H1 (cell line): ENCODE measurements around the gene IGBP1. TPM values are rescaled to one million over a fixed set of nuclear protein-coding genes. Genes with fewer than 3 reads are reported as not detected.

ENCODE experiments used
- CTCF ChIA-PET: fragments of 300-600 bp; sonication (Branson Sonifier 250); formaldehyde crosslinking; loops from one replicate; lab custom pipeline; 2021; ENCODE audit not compliant: partially characterized antibody; lab: Charles Lee
- POLR2A ChIA-PET: fragments of 300-600 bp; sonication (Branson Sonifier 250); formaldehyde crosslinking; loops from one replicate; lab custom pipeline; 2021; ENCODE audit warnings: inconsistent platforms; ENCODE audit not compliant: partially characterized antibody; lab: Charles Lee
- DNase-seq, 2 experiments: peaks; one replicate each; pipeline versions ENCODE4 v3.0.0 to v3.0.0-alpha.2; 2010 to 2022; ENCODE audit warnings: low spot score in 2 of 2, low read depth in 1 of 2, mixed read lengths in 1 of 2
- FAIRE-seq: peaks from 2 replicates; lab custom pipeline; 2011; peaks lifted over from hg19 to GRCh38; lab: Jason Lieb, UNC
- H2AFZ ChIP-seq: 2 replicates; pipeline ENCODE4 v1.8.1; 2012; ENCODE audit warnings: low read length, inconsistent platforms
- H2AK5ac ChIP-seq: 2 replicates; pipeline ENCODE4 v1.6.1; 2013; ENCODE audit warnings: low read depth, low read length
- H2BK120ac ChIP-seq: replicated peaks from 2 replicates; pipeline ENCODE3; 2013; ENCODE audit warnings: low read depth, low read length, inconsistent platforms
- H2BK12ac ChIP-seq: 2 replicates; pipeline ENCODE4 v1.6.1; 2013; ENCODE audit warnings: low read depth, low read length
- H2BK15ac ChIP-seq: 2 replicates; pipeline ENCODE4 v1.6.1; 2013; ENCODE audit warnings: low read length
- H2BK20ac ChIP-seq: 2 replicates; pipeline ENCODE4 v1.6.1; 2013; ENCODE audit warnings: low read length
- H2BK5ac ChIP-seq: 2 replicates; pipeline ENCODE4 v1.6.1; 2013; ENCODE audit warnings: low read depth, low read length
- H3K14ac ChIP-seq: 2 replicates; pipeline ENCODE4 v1.6.1; 2013; ENCODE audit warnings: inconsistent platforms; ENCODE audit not compliant: insufficient read length
- H3K18ac ChIP-seq: 2 replicates; pipeline ENCODE4 v1.6.1; 2013; ENCODE audit warnings: low read length; ENCODE audit errors: extremely low read depth
- H3K23ac ChIP-seq: 2 replicates; pipeline ENCODE4 v1.6.1; 2013; ENCODE audit warnings: inconsistent platforms; ENCODE audit not compliant: insufficient read length
- H3K23me2 ChIP-seq: 2 replicates; pipeline ENCODE4 v1.6.1; 2013; ENCODE audit warnings: low read depth, low read length
- H3K27ac ChIP-seq: 2 replicates; pipeline ENCODE4 v1.6.1; 2011; ENCODE audit warnings: low read depth, low read length, inconsistent platforms
- H3K27me3 ChIP-seq, 4 experiments: replicated peaks in 1 of 4; 1 replicate in 1 of 4; 2 replicates in 3 of 4; pipeline versions ENCODE4 v1.6.1 to v1.8.1; 2011 to 2013; ENCODE audit warnings: low read length in 3 of 4, mild to moderate bottlenecking in 3 of 4, inconsistent platforms in 2 of 4, mixed read lengths in 2 of 4, moderate library complexity in 1 of 4; ENCODE audit not compliant: control insufficient read depth in 3 of 4, insufficient read depth in 3 of 4; ENCODE audit errors: extremely low read depth in 1 of 4
- H3K36me3 ChIP-seq, 4 experiments: 2 replicates each; pipeline versions ENCODE4 v1.6.1 to v1.8.1; 2011 to 2013; ENCODE audit warnings: mild to moderate bottlenecking in 4 of 4, low read length in 3 of 4, moderate library complexity in 2 of 4, control low read depth in 1 of 4, inconsistent platforms in 1 of 4; ENCODE audit not compliant: insufficient read depth in 4 of 4, control insufficient read depth in 2 of 4
- H3K4ac ChIP-seq: replicated peaks from 2 replicates; pipeline ENCODE3; 2013; ENCODE audit warnings: low read length, low read depth, mixed read lengths, inconsistent platforms; ENCODE audit not compliant: insufficient read length
- H3K4me1 ChIP-seq, 4 experiments: replicated peaks in 1 of 4; 1 replicate in 1 of 4; 2 replicates in 3 of 4; pipeline versions ENCODE4 v1.6.1 to v1.8.1; 2011 to 2013; ENCODE audit warnings: low read length in 3 of 4, inconsistent platforms in 2 of 4, mixed read lengths in 1 of 4; ENCODE audit not compliant: insufficient read depth in 4 of 4, control insufficient read depth in 3 of 4
- H3K4me2 ChIP-seq, 2 experiments: 2 replicates each; pipeline versions ENCODE4 v1.6.1 to v1.8.1; 2011 to 2013; ENCODE audit warnings: low read depth in 2 of 2, low read length in 2 of 2, control low read depth in 1 of 2, inconsistent platforms in 1 of 2, mild to moderate bottlenecking in 1 of 2; ENCODE audit not compliant: insufficient read depth in 1 of 2
- H3K4me3 ChIP-seq, 4 experiments: fragments of 200-600, 300-600 bp in 1 of 4; sonication (generic), shearing (Covaris generic), sonication (Bioruptor Twin) in 1 of 4; 2 replicates each; pipeline versions ENCODE4 v1.5.1 to v1.8.1; 2011 to 2016; ENCODE audit warnings: low read length in 4 of 4, low read depth in 3 of 4, control low read depth in 2 of 4, inconsistent platforms in 2 of 4, mild to moderate bottlenecking in 2 of 4, mixed read lengths in 1 of 4, moderate library complexity in 1 of 4; ENCODE audit not compliant: insufficient read depth in 2 of 4; ENCODE audit errors: extremely low read depth in 1 of 4
- H3K56ac ChIP-seq: replicated peaks from 2 replicates; pipeline ENCODE3; 2013; ENCODE audit warnings: low read depth, mild to moderate bottlenecking, mixed read lengths, low read length, inconsistent platforms; ENCODE audit not compliant: insufficient read length
- H3K79me1 ChIP-seq: 2 replicates; pipeline ENCODE4 v1.6.1; 2013; ENCODE audit warnings: low read depth, low read length, control low read depth
- H3K79me2 ChIP-seq, 2 experiments: 2 replicates each; pipeline versions ENCODE4 v1.6.1 to v1.8.1; 2012 to 2013; ENCODE audit warnings: low read length in 2 of 2, mild to moderate bottlenecking in 2 of 2, inconsistent platforms in 1 of 2; ENCODE audit not compliant: insufficient read depth in 2 of 2, control insufficient read depth in 1 of 2
- H3K9ac ChIP-seq, 4 experiments: replicated peaks in 1 of 4; 1 replicate in 1 of 4; 2 replicates in 3 of 4; pipeline versions ENCODE4 v1.6.1 to v1.8.1; 2011 to 2013; ENCODE audit warnings: low read depth in 3 of 4, low read length in 3 of 4, control low read depth in 2 of 4, mild to moderate bottlenecking in 2 of 4, moderate library complexity in 2 of 4, inconsistent platforms in 1 of 4; ENCODE audit errors: extremely low read depth in 1 of 4
- H3K9me3 ChIP-seq, 2 experiments: 2 replicates each; pipeline versions ENCODE4 v1.6.1 to v1.8.1; 2012 to 2013; ENCODE audit warnings: mild to moderate bottlenecking in 2 of 2, moderate library complexity in 2 of 2, control low read depth in 1 of 2, inconsistent platforms in 1 of 2, low read depth in 1 of 2, low read length in 1 of 2, mixed read lengths in 1 of 2; ENCODE audit not compliant: insufficient read depth in 2 of 2
- H4K20me1 ChIP-seq, 2 experiments: replicated peaks in 1 of 2; 2 replicates each; pipeline versions ENCODE3 to v1.8.1; 2011 to 2013; ENCODE audit warnings: inconsistent platforms in 2 of 2, low read length in 2 of 2, mild to moderate bottlenecking in 1 of 2; ENCODE audit not compliant: insufficient read depth in 2 of 2, control insufficient read depth in 1 of 2
- H4K5ac ChIP-seq: 2 replicates; pipeline ENCODE4 v1.6.1; 2013; ENCODE audit warnings: low read length, low read depth, mixed read lengths, inconsistent platforms; ENCODE audit not compliant: insufficient read length
- H4K8ac ChIP-seq: 2 replicates; pipeline ENCODE4 v1.8.0; 2013; ENCODE audit warnings: mild to moderate bottlenecking, moderate library complexity, low read length, inconsistent platforms; ENCODE audit not compliant: insufficient read depth; ENCODE audit errors: extremely low read depth
- H4K91ac ChIP-seq: replicated peaks from 2 replicates; pipeline ENCODE3; 2013; ENCODE audit warnings: low read length, mixed read lengths, inconsistent platforms; ENCODE audit not compliant: insufficient read length
- ASH2L ChIP-seq: fragments of 200-600, 300-600 bp; sonication (generic); IDR thresholded peaks from one replicate; pipeline ENCODE4 v1.7.1; 2017; ENCODE audit warnings: low read length
- CHD1 ChIP-seq: IDR thresholded peaks from 2 replicates; pipeline ENCODE4 v1.6.1; 2012; ENCODE audit warnings: low read depth, low read length, improper control_type of control experiment
- RAD21 ChIP-seq, 2 experiments: IDR thresholded peaks in 1 of 2; conservative IDR thresholded peaks in 1 of 2; 2 replicates each; pipeline ENCODE4 v1.6.1; 2011; ENCODE audit warnings: low read depth in 2 of 2, low read length in 2 of 2, improper control_type of control experiment in 1 of 2, inconsistent platforms in 1 of 2, mild to moderate bottlenecking in 1 of 2, moderate library complexity in 1 of 2
- SAP30 ChIP-seq: fragments of 300-600 bp; sonication (generic); IDR thresholded peaks from 2 replicates; pipeline ENCODE4 v1.7.1; 2012; ENCODE audit warnings: low read length, moderate library complexity, mild to moderate bottlenecking, inconsistent platforms; ENCODE audit not compliant: insufficient read depth, insufficient replicate concordance
- SIN3A ChIP-seq, 2 experiments: IDR thresholded peaks in 1 of 2; conservative IDR thresholded peaks in 1 of 2; 2 replicates each; pipeline ENCODE4 v1.6.1; 2011 to 2012; ENCODE audit warnings: low read length in 2 of 2, improper control_type of control experiment in 1 of 2, low read depth in 1 of 2, mild to moderate bottlenecking in 1 of 2
- TAF7 ChIP-seq: optimal IDR thresholded peaks from 2 replicates; pipeline ENCODE3; 2011; ENCODE audit warnings: low read depth, mild to moderate bottlenecking, inconsistent platforms, low read length, moderate library complexity, borderline replicate concordance
- WGBS, 2 experiments: shearing (Covaris generic) in 1 of 2; methylation state at CpG; one replicate each; pipeline versions ENCODE4 v1.1.6 to v1.1.7; 2013 to 2015; ENCODE audit warnings: low lambda C conversion rate in 2 of 2, mixed read lengths in 2 of 2, inconsistent platforms in 1 of 2, low coverage in 1 of 2, missing lambda C conversion rate in 1 of 2; ENCODE audit not compliant: insufficient replicate concordance in 2 of 2, insufficient coverage in 1 of 2, insufficient read length in 1 of 2; ENCODE audit errors: extremely low coverage in 1 of 2, missing lambda C conversion rate in 1 of 2; 5-methylcytosine and 5-hydroxymethylcytosine counted together
- polyA plus RNA-seq, 7 experiments: library from polyadenylated mRNA; depleted of rRNA in 3 of 7; stranded (reverse) in 5 of 7; unstranded in 2 of 7; fragments of >200 nt in 5 of 7; fragments of 200-250 nt in 2 of 7; gene quantifications; 1 replicate in 5 of 7; 2 replicates in 1 of 7; 4 replicates in 1 of 7; pipeline versions ENCODE4 v1.2.1 to v1.2.3, GENCODE V29; 2011 to 2013; ENCODE audit warnings: missing spikeins in 2 of 7, mixed read lengths in 2 of 7
- total RNA-seq: library from RNA; stranded (reverse); fragmentation: NEBNext Ultra II Directional; extraction: Animal tissue kit (Norgen Biotek cat#: 25700); gene quantifications from 2 replicates; pipeline ENCODE4 v1.2.1, GENCODE V29; 2021
- TF ChIP-seq, protein P1 (sequence below), 3 experiments: IDR thresholded peaks; 1 replicate in 2 of 3; 2 replicates in 1 of 3; pipeline versions ENCODE4 v1.5.1 to v1.6.1; 2011; ENCODE audit warnings: low read length in 3 of 3, mild to moderate bottlenecking in 3 of 3, inconsistent platforms in 2 of 3, low read depth in 1 of 3, moderate library complexity in 1 of 3; ENCODE audit not compliant: insufficient read depth in 1 of 3; ENCODE audit errors: control extremely low read depth in 1 of 3
- TF ChIP-seq, protein P2 (sequence below): IDR thresholded peaks from 2 replicates; pipeline ENCODE4 v1.6.1; 2012; ENCODE audit warnings: inconsistent platforms

The IGBP1 gene
- total and polyA plus RNA-seq, 2 of the 8 experiments (the other 6 are each of a cell fraction or from before 2014, with no cell fraction given): 41.3 to 45.4 TPM

DNA sequence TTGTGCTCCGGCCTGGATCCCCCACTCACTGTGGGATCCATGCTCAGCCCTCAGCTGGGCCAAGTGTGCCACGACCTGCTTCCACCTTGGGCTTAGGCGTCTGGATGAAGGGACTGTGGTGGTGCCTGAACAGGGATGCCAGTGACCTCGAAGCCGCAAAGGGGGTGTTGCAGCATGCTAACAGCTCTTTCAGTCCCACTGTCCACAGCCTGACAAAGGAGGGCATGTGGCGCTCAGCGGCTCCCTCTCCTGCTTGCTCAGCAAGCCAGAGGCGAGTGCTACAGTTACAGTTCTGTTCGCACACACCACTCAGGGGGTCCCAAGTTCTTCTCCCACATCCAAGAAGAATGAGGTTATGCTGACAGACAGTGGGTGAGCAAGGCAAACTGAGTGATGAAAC lies 5.2 kb upstream of the IGBP1 start:
- CTCF ChIA-PET: interaction anchor here (0.8 to 2.1 kb wide), 3 partner anchors 94 to 611 kb away, joined by 3 to 10 read pairs (median 3); no protein-coding TSS in a partner anchor
- H2AFZ ChIP-seq: peak overlapping the region; percentile 88
- TF ChIP-seq, protein P1, sequence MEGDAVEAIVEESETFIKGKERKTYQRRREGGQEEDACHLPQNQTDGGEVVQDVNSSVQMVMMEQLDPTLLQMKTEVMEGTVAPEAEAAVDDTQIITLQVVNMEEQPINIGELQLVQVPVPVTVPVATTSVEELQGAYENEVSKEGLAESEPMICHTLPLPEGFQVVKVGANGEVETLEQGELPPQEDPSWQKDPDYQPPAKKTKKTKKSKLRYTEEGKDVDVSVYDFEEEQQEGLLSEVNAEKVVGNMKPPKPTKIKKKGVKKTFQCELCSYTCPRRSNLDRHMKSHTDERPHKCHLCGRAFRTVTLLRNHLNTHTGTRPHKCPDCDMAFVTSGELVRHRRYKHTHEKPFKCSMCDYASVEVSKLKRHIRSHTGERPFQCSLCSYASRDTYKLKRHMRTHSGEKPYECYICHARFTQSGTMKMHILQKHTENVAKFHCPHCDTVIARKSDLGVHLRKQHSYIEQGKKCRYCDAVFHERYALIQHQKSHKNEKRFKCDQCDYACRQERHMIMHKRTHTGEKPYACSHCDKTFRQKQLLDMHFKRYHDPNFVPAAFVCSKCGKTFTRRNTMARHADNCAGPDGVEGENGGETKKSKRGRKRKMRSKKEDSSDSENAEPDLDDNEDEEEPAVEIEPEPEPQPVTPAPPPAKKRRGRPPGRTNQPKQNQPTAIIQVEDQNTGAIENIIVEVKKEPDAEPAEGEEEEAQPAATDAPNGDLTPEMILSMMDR (IDR thresholded peaks at IDR 0.05; ENCODE audit: control extremely low read depth in 1 of 3, insufficient read depth in 1 of 3, low read depth in 1 of 3, low read length in 3 of 3): peak in 1 of 3 experiments; percentile 18; a peak in 1 of 4 replicates
- TF ChIP-seq SIN3A (conservative IDR thresholded peaks at IDR 0.05 in 1 of 2, IDR thresholded peaks at IDR 0.05 in 1 of 2; ENCODE audit: low read depth in 1 of 2, low read length in 2 of 2) (no peak), SAP30 (no peak), CHD1 (no peak), TAF7 (no peak), ASH2L (no peak), RAD21 (IDR thresholded peaks at IDR 0.05 in 1 of 2, conservative IDR thresholded peaks at IDR 0.05 in 1 of 2; ENCODE audit: low read depth in 2 of 2, low read length in 2 of 2) (peak in 1 of 2 experiments; percentile 12; a peak in 1 of 4 replicates)
- TF ChIP-seq, protein P2, sequence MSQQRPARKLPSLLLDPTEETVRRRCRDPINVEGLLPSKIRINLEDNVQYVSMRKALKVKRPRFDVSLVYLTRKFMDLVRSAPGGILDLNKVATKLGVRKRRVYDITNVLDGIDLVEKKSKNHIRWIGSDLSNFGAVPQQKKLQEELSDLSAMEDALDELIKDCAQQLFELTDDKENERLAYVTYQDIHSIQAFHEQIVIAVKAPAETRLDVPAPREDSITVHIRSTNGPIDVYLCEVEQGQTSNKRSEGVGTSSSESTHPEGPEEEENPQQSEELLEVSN: peak; percentile 70; the same call in 1 of the 2 replicates

More for the DNA sequence above, 5.2 kb upstream of the IGBP1 start:
- Histone ChIP-seq H3K27ac (no peak overlapping the region), H3K36me3 (no peaks in the 10 kb centered on the region), H3K4me2 (0 out of 4 replicates have a peak overlapping the region, but pooled peaks of 1 of the 2 experiments have one; percentile 48), H3K14ac (no peak overlapping the region), H2BK20ac (peak overlapping the region; percentile 72; the same call in 1 of the 2 replicates), H2BK5ac (peak overlapping the region; percentile 71; the same call in 1 of the 2 replicates), H3K79me2 (no peaks in the 10 kb centered on the region), H2BK12ac (0 out of 2 replicates have a peak overlapping the region, but pooled peaks have one; percentile 39), H3K27me3 (no peaks in the 10 kb centered on the region), H3K56ac (no peak overlapping the region), H4K91ac (peak overlapping the region; percentile 89), H3K23me2 (no peaks in the 10 kb centered on the region), H3K18ac (peak overlapping the region; percentile 48), H3K4ac (no peak overlapping the region), H4K8ac (no peak overlapping the region), H3K4me3 (no peak overlapping the region), H3K4me1 (peaks cover 0 to 13% (median 5%) of the 10 kb centered on the region in 4 experiments; a peak in 4 of 7 replicates), H3K23ac (no peak overlapping the region), H3K9ac (no peak overlapping the region), H2BK15ac (no peak overlapping the region), H3K79me1 (no peaks in the 10 kb centered on the region), H4K5ac (peak overlapping the region; percentile 24), H2AK5ac (no peak overlapping the region), H2BK120ac (no peak overlapping the region), H4K20me1 (no peaks in the 10 kb centered on the region), H3K9me3 (peaks cover 0 to 3% of the 10 kb centered on the region in 2 experiments; a peak in 1 of 4 replicates)
- 44% methylated on average over 6 of the region's 9 CpGs; no CpG with 5 or more reads in 1 of the 2 experiments for WGBS, 2 experiments
- FAIRE-seq (peak; percentile 24), DNase-seq (peak in 1 of 2 experiments; percentile 46)
- POLR2A ChIA-PET: no interaction called here
